ENCODE results near the gene HASPIN.
A peak's percentile ranks its signal among the peaks of the same experiment; 100 is the strongest.

The HASPIN gene

GRCh38 chr17:3763777-3764170 lies 40.1 kb downstream of the HASPIN start:
- DNase-seq (ENCODE audit: low read depth, low spot score): no peak

GRCh38 chr17:3765981-3766380 lies 42.3 kb downstream of the HASPIN start:
- DNase-seq (ENCODE audit: low read depth, low spot score): no peak

GRCh38 chr17:3766779-3767178 lies 43.1 kb downstream of the HASPIN start:
- DNase-seq (ENCODE audit: low read depth, low spot score): no peak

GRCh38 chr17:3768341-3768740 lies 44.6 kb downstream of the HASPIN start:
- no peak for DNase-seq (ENCODE audit: low read depth, low spot score)

GRCh38 chr17:3768769-3769168 lies 45.1 kb downstream of the HASPIN start:
- DNase-seq (ENCODE audit: low read depth, low spot score): no peak

GRCh38 chr17:3770466-3770865 lies 46.8 kb downstream of the HASPIN start:
- no peak for DNase-seq (ENCODE audit: low read depth, low spot score)

GRCh38 chr17:3771140-3771539 lies 47.4 kb downstream of the HASPIN start:
- DNase-seq (ENCODE audit: low read depth, low spot score): peak; percentile 29

- no peak for DNase-seq (ENCODE audit: low read depth, low spot score)
Measured at GRCh38 chr17:3772764-3773163, 49.1 kb downstream of the HASPIN start.

- peak; percentile 67 for DNase-seq (ENCODE audit: low read depth, low spot score)
Measured at GRCh38 chr17:3773511-3773910, 49.8 kb downstream of the HASPIN start.

GRCh38 chr17:3773966-3774365 lies 50.3 kb downstream of the HASPIN start:
- no peak for DNase-seq (ENCODE audit: low read depth, low spot score)
